Measurements from ENCODE around the gene SH2B2.
"Not testable (repeated sequence)": the region's sequence is repeated elsewhere in the genome, so short reads cannot be mapped to it uniquely, and the experiment has no call there.

Gene SH2B2

GRCh38 chr7:102292813-102293798 lies 6.4 kb downstream of the SH2B2 start:
- Histone ChIP-seq H3K9ac (ENCODE audit: low read length) (no peak overlapping the region), H3K4me1 (ENCODE audit: control insufficient read depth, insufficient read depth, low read length) (peaks cover 4% of the 10 kb centered on the region), H3K27me3 (ENCODE audit: control insufficient read depth, insufficient read depth, low read length) (peaks cover 4% of the 10 kb centered on the region), H3K4me3 (ENCODE audit: low read length) (no peak overlapping the region), H3K9me3 (ENCODE audit: control insufficient read depth, low read length) (no peaks in the 10 kb centered on the region), H3K36me3 (ENCODE audit: control insufficient read depth, insufficient read depth, low read length) (no peaks in the 10 kb centered on the region)

- Histone ChIP-seq H3K27me3 (ENCODE audit: control insufficient read depth, insufficient read depth, low read length) (peaks cover 4% of the 10 kb centered on the region), H3K9me3 (ENCODE audit: control insufficient read depth, low read length) (no peaks in the 10 kb centered on the region), H3K9ac (ENCODE audit: low read length) (no peak overlapping the region), H3K4me3 (ENCODE audit: low read length) (no peak overlapping the region), H3K36me3 (ENCODE audit: control insufficient read depth, insufficient read depth, low read length) (no peaks in the 10 kb centered on the region), H3K4me1 (ENCODE audit: control insufficient read depth, insufficient read depth, low read length) (no peaks in the 10 kb centered on the region)
Observed at GRCh38 chr7:102294589-102294988, 7.9 kb downstream of the SH2B2 start.

- no peak overlapping the region for H3K9ac ChIP-seq (ENCODE audit: low read length)
Observed at GRCh38 chr7:102295346-102296178, 8.9 kb downstream of the SH2B2 start.

GRCh38 chr7:102296179-102296438 lies 9.4 kb downstream of the SH2B2 start:
- Histone ChIP-seq H3K9ac (ENCODE audit: low read length) (no peak overlapping the region), H3K36me3 (ENCODE audit: control insufficient read depth, insufficient read depth, low read length) (no peaks in the 10 kb centered on the region), H3K4me1 (ENCODE audit: control insufficient read depth, insufficient read depth, low read length) (no peaks in the 10 kb centered on the region), H3K27me3 (ENCODE audit: control insufficient read depth, insufficient read depth, low read length) (peaks cover 8% of the 10 kb centered on the region), H3K9me3 (ENCODE audit: control insufficient read depth, low read length) (no peaks in the 10 kb centered on the region), H3K4me3 (ENCODE audit: low read length) (no peak overlapping the region)

More at GRCh38 chr7:102295346-102296178, 8.9 kb downstream of the SH2B2 start:
- Histone ChIP-seq H3K36me3 (ENCODE audit: control insufficient read depth, insufficient read depth, low read length) (no peaks in the 10 kb centered on the region), H3K4me3 (ENCODE audit: low read length) (no peak overlapping the region), H3K27me3 (ENCODE audit: control insufficient read depth, insufficient read depth, low read length) (peaks cover 8% of the 10 kb centered on the region), H3K4me1 (ENCODE audit: control insufficient read depth, insufficient read depth, low read length) (no peaks in the 10 kb centered on the region), H3K9me3 (ENCODE audit: control insufficient read depth, low read length) (no peaks in the 10 kb centered on the region)

- Histone ChIP-seq H3K4me3 (ENCODE audit: low read length) (no peak overlapping the region), H3K4me1 (ENCODE audit: control insufficient read depth, insufficient read depth, low read length) (no peaks in the 10 kb centered on the region), H3K36me3 (ENCODE audit: control insufficient read depth, insufficient read depth, low read length) (no peaks in the 10 kb centered on the region), H3K9ac (ENCODE audit: low read length) (no peak overlapping the region), H3K27me3 (ENCODE audit: control insufficient read depth, insufficient read depth, low read length) (peaks cover 8% of the 10 kb centered on the region), H3K9me3 (ENCODE audit: control insufficient read depth, low read length) (no peaks in the 10 kb centered on the region)
Observed at GRCh38 chr7:102296514-102296913, 9.8 kb downstream of the SH2B2 start.

GRCh38 chr7:102297487-102298218 lies 11.0 kb downstream of the SH2B2 start:
- no peak overlapping the region for H3K4me3 ChIP-seq (ENCODE audit: low read length)
- H3K9ac ChIP-seq (ENCODE audit: low read length): no peak overlapping the region
- no peaks in the 10 kb centered on the region for H3K36me3 ChIP-seq (ENCODE audit: control insufficient read depth, insufficient read depth, low read length)
- H3K27me3 ChIP-seq (ENCODE audit: control insufficient read depth, insufficient read depth, low read length): peaks cover 8% of the 10 kb centered on the region
- H3K4me1 ChIP-seq (ENCODE audit: control insufficient read depth, insufficient read depth, low read length): no peaks in the 10 kb centered on the region
- H3K9me3 ChIP-seq (ENCODE audit: control insufficient read depth, low read length): no peaks in the 10 kb centered on the region

- no peak overlapping the region for H3K4me3 ChIP-seq (ENCODE audit: low read length)
- peaks cover 4% of the 10 kb centered on the region for H3K27me3 ChIP-seq (ENCODE audit: control insufficient read depth, insufficient read depth, low read length)
- H3K36me3 ChIP-seq (ENCODE audit: control insufficient read depth, insufficient read depth, low read length): no peaks in the 10 kb centered on the region
- no peaks in the 10 kb centered on the region for H3K4me1 ChIP-seq (ENCODE audit: control insufficient read depth, insufficient read depth, low read length)
- no peak overlapping the region for H3K9ac ChIP-seq (ENCODE audit: low read length)
- no peaks in the 10 kb centered on the region for H3K9me3 ChIP-seq (ENCODE audit: control insufficient read depth, low read length)
Observed at GRCh38 chr7:102300643-102301221, 14.1 kb downstream of the SH2B2 start.

GRCh38 chr7:102301367-102301766 lies 14.7 kb downstream of the SH2B2 start:
- not testable (repeated sequence) for H3K4me3 ChIP-seq (ENCODE audit: low read length); H3K9me3 ChIP-seq (ENCODE audit: control insufficient read depth, low read length); H3K27me3 ChIP-seq (ENCODE audit: control insufficient read depth, insufficient read depth, low read length); H3K4me1 ChIP-seq (ENCODE audit: control insufficient read depth, insufficient read depth, low read length); H3K9ac ChIP-seq (ENCODE audit: low read length); H3K36me3 ChIP-seq (ENCODE audit: control insufficient read depth, insufficient read depth, low read length)

GRCh38 chr7:102302025-102302424 lies 15.4 kb downstream of the SH2B2 start:
- peaks cover 7% of the 10 kb centered on the region for H3K4me1 ChIP-seq (ENCODE audit: control insufficient read depth, insufficient read depth, low read length)
- no peak overlapping the region for H3K4me3 ChIP-seq (ENCODE audit: low read length)
- no peak overlapping the region for H3K9ac ChIP-seq (ENCODE audit: low read length)
- H3K27me3 ChIP-seq (ENCODE audit: control insufficient read depth, insufficient read depth, low read length): peaks cover 4% of the 10 kb centered on the region
- H3K9me3 ChIP-seq (ENCODE audit: control insufficient read depth, low read length): no peaks in the 10 kb centered on the region
- no peaks in the 10 kb centered on the region for H3K36me3 ChIP-seq (ENCODE audit: control insufficient read depth, insufficient read depth, low read length)

- H3K36me3 ChIP-seq (ENCODE audit: control insufficient read depth, insufficient read depth, low read length): no peaks in the 10 kb centered on the region
Observed at GRCh38 chr7:102303669-102304422, 17.2 kb downstream of the SH2B2 start.

GRCh38 chr7:102304668-102305067 lies 18.0 kb downstream of the SH2B2 start:
- H3K27me3 ChIP-seq (ENCODE audit: control insufficient read depth, insufficient read depth, low read length): peaks cover 4% of the 10 kb centered on the region
- H3K9me3 ChIP-seq (ENCODE audit: control insufficient read depth, low read length): no peaks in the 10 kb centered on the region
- H3K4me1 ChIP-seq (ENCODE audit: control insufficient read depth, insufficient read depth, low read length): peaks cover 12% of the 10 kb centered on the region
- H3K36me3 ChIP-seq (ENCODE audit: control insufficient read depth, insufficient read depth, low read length): no peaks in the 10 kb centered on the region
- no peak overlapping the region for H3K4me3 ChIP-seq (ENCODE audit: low read length)
- H3K9ac ChIP-seq (ENCODE audit: low read length): no peak overlapping the region

More at GRCh38 chr7:102303669-102304422, 17.2 kb downstream of the SH2B2 start:
- peaks cover 12% of the 10 kb centered on the region for H3K4me1 ChIP-seq (ENCODE audit: control insufficient read depth, insufficient read depth, low read length)
- H3K27me3 ChIP-seq (ENCODE audit: control insufficient read depth, insufficient read depth, low read length): peaks cover 4% of the 10 kb centered on the region
- H3K9me3 ChIP-seq (ENCODE audit: control insufficient read depth, low read length): no peaks in the 10 kb centered on the region
- no peak overlapping the region for H3K9ac ChIP-seq (ENCODE audit: low read length)
- no peak overlapping the region for H3K4me3 ChIP-seq (ENCODE audit: low read length)
